Measurements from ENCODE around the gene FGF9.
A peak's percentile ranks its signal among the peaks of the same experiment; 100 is the strongest.

Gene FGF9

DNA sequence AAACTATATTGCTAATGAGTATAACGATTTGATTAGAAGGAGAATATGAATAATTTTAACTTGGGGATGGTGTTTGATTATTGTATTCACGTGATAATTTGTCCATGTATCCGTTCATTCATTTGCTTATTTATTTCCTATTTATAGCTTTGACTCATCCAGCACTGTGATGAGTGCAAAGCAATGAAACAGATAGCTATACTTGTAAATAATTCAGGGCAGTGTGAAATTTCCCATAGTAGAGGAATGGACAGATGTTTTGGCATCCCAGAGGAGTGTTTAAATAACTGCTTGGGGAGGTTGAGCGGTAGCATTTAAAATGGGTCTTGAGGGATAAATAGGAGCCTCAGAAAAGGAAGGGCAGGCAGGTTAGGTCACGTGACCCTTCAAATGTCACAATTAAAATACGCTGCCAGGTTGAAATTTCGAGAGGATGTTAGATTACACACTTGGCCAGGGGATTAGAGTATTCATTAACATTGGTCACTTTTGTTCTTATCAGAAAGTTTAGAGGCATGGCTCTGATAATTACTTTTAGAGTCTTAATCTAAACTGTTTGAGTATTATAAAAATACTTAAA, 14.7 kb downstream of the FGF9 start:
- no peak for DNase-seq
- TF ChIP-seq POLR2A (IDR thresholded peaks at IDR 0.05; ENCODE audit: low read length) (no peak), GATA1 (IDR thresholded peaks at IDR 0.05; ENCODE audit: low read depth, low read length) (no peak)

DNA sequence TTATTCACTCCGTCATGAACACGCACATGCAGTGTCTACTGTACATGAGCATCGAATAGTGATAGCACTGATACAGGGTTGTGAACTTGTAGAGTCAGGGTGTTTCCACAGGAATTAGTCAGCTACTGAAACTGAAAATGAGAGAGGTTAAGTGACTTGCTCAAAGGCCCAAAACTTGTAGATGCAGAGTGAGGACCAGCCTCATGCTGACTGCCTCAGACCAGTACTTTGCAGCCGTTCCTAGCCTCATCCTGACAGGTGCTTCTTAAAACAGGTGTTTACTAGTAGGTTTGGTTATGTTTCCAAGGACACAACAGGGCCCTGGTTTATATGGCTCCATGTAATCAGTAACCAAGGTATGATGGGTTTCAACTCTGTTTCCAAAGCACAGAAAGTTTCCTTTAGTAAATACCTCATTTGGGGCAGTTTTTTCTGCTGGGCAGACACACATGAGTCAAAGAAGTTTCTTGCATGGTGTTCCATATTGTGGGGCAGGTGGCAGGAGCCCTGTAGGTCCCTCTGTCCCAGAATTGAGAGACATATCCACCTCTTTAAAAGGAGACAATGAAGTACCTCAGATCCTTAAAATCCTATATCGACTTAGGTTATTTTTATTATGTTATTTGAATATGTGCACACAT, 16.0 kb downstream of the FGF9 start:
- no peak for TF ChIP-seq GATA1 (IDR thresholded peaks at IDR 0.05; ENCODE audit: low read depth, low read length)
- no peak for TF ChIP-seq POLR2A (IDR thresholded peaks at IDR 0.05; ENCODE audit: low read length)
- peak in 1 of 2 experiments; percentile 1 for DNase-seq

DNA sequence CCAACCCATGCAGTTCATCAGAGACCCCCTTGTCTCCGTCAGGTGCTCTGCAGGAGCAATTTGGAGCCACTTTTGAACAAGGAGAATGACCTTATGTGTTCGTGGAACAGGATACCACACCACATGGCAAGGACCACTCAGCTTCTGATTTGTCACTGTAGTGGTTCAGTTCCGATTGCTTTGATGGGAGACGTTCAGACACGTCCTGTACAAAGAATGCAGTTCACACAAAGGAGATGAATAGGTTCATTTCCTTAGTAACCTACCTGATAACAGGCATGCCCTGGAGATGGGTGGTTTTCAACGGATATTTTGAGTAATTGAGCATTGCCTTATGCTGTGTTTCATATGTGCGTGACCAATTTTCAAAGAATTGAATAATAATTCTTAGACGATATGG, 17.2 kb downstream of the FGF9 start:
- TF ChIP-seq POLR2A (IDR thresholded peaks at IDR 0.05; ENCODE audit: low read length) = no peak
- TF ChIP-seq GATA1 (IDR thresholded peaks at IDR 0.05; ENCODE audit: low read depth, low read length) = no peak
- no peak for DNase-seq

DNA sequence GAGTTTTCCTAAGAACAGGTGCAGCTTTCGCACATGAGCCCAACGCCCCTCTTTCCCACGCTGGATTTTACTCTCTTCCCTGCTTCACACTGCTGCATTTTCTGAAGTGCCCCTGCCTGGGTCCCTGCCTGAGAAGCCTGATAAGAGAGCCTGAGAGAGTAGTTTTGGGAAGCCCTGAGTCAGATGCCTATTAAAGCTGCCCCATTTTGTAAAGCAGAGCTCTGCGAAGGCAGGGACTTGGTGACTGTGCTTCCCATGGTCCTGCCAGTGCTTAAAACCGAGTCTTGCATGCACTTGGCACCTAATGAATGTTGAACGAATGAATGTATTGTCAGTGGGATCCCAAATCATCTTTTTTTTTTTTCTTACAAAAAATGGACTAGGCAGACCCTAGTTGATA, 18.2 kb downstream of the FGF9 start:
- TF ChIP-seq GATA1 (IDR thresholded peaks at IDR 0.05; ENCODE audit: low read depth, low read length) = no peak
- DNase-seq = no peak

DNA sequence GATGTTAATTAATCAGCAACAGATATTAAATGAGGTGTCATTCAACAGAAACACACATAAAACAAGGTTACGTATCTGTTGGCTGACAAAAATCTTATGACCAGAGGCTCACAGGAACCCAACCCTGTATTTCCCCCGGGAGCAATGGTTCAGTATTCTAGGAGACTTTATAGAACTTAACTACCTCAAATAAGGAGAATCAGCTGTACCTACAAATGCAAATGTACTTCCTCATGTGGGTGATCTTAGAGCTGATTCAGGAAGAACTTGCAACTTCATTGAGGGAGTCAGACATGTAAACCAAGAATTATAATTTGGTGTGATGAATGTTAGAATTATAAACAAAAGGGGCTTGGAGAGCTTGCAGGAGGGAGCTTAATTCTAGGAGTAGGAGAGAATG, 20.1 kb downstream of the FGF9 start:
- TF ChIP-seq POLR2A (IDR thresholded peaks at IDR 0.05; ENCODE audit: low read length) = no peak
- TF ChIP-seq GATA1 (IDR thresholded peaks at IDR 0.05; ENCODE audit: low read depth, low read length) = no peak
- DNase-seq = no peak

DNA sequence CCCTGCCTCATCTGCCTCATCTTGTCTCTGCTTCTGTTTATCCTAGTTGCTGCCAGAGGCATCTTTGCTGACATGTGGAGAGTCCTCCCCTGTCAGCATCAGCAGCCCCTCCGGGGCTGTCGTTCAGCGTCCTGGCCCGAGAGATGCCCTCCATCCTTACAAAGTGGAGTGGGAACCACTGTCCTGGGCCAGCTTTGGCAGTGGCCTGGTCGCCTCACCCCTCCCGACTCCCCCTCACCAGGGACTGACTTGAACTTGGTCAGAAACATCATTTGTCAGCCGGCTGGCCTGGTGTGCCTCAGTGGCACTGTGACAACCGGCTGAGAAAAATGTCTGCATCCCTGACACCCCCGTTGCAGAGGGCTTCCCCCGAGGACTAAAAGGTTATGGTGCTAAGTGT, 20.6 kb downstream of the FGF9 start:
- TF ChIP-seq POLR2A (IDR thresholded peaks at IDR 0.05; ENCODE audit: low read length) (no peak), GATA1 (IDR thresholded peaks at IDR 0.05; ENCODE audit: low read depth, low read length) (no peak)
- no peak for DNase-seq

DNA sequence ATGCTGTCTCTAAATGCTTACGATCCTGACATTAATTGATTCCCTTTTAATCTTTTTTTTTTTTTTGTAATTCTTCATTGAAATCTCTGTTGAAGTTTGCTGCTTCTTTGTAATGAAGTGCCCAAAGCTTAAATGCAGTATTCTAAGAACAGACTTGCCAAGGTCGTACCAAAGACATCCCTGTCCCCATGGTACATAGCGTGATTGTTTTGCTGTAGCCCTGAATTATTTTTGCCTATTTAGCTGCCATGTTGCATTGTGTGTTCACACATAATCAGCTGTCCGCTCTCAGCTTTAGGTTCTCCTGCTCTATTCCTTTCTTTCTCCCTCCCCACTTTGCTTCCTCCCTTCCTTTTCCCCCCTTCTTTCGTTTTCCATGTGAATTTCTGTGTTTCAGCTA, 21.1 kb downstream of the FGF9 start:
- no peak for DNase-seq
- TF ChIP-seq POLR2A (IDR thresholded peaks at IDR 0.05; ENCODE audit: low read length) (no peak), GATA1 (IDR thresholded peaks at IDR 0.05; ENCODE audit: low read depth, low read length) (no peak)

DNA sequence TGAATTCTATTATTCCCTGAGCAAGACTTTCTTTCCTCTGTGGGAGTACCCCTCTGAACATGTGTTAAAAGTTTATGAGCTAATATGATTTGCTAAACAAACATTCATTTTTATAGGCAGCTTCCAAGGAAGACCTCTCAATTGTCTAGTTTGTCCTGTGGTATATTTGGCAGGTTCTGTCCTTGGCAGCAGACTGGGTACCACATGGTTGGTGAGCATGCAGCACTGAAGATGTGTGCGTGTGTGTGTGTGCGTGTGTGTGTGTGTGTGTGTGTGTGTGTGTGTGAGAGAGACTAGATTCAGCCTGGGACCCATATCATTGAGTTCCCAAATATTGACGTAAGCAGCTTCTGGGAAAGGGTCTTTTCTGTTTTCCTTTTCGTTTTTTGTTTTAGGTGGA, 24.0 kb downstream of the FGF9 start:
- TF ChIP-seq GATA1 (IDR thresholded peaks at IDR 0.05; ENCODE audit: low read depth, low read length) (no peak), POLR2A (IDR thresholded peaks at IDR 0.05; ENCODE audit: low read length) (no peak)

DNA sequence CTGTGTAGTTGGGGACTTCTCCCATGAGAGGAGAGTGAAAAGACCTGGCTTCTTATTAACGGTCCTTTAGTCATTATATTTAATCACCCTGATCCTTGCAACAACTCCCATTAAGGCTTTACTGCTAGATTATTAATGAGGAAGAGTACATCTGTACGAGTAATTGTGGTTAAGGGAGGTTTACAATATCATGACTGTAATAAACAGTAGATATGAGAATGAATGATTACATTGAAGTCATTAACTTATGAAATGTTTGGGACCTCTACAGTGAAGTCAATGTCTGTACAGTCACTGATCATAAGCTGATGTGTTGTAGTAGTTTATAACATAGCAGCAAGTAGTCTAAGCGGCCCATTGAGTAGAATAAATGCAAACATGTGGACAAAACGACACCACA, 24.7 kb downstream of the FGF9 start:
- TF ChIP-seq GATA1 (IDR thresholded peaks at IDR 0.05; ENCODE audit: low read depth, low read length) (no peak), POLR2A (IDR thresholded peaks at IDR 0.05; ENCODE audit: low read length) (no peak)
- no peak for DNase-seq

More for the DNA sequence above, 24.0 kb downstream of the FGF9 start:
- DNase-seq = no peak

DNA sequence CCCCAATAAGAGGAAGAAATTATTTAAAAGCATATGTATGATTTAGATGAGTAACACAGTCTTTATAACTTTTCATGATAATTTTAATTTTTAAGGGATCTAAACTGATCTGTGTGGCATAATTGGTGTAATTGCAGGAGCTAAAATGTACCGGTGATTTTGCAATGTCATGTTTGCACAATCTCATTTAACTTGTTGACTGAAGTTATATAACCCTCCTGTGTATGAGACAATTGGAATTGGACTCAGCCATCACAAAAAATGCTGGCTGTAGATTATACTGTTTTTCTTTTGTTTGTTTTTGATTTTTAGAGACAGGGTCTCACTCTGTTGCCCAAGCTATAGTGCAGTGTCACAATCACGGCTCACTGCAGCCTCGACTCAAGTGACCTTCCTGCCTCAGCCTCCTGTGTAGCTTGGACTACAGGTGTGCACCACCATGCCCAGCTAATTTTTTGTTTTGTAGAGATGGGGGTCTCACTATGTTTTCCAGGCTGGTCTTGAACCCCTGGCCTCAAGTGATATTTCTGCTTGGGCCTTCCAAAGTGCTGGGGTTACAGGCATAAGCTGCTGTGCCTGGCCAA, 26.1 kb downstream of the FGF9 start:
- TF ChIP-seq POLR2A (IDR thresholded peaks at IDR 0.05; ENCODE audit: low read length) (no peak), GATA1 (IDR thresholded peaks at IDR 0.05; ENCODE audit: low read depth, low read length) (no peak)
- DNase-seq = no peak

DNA sequence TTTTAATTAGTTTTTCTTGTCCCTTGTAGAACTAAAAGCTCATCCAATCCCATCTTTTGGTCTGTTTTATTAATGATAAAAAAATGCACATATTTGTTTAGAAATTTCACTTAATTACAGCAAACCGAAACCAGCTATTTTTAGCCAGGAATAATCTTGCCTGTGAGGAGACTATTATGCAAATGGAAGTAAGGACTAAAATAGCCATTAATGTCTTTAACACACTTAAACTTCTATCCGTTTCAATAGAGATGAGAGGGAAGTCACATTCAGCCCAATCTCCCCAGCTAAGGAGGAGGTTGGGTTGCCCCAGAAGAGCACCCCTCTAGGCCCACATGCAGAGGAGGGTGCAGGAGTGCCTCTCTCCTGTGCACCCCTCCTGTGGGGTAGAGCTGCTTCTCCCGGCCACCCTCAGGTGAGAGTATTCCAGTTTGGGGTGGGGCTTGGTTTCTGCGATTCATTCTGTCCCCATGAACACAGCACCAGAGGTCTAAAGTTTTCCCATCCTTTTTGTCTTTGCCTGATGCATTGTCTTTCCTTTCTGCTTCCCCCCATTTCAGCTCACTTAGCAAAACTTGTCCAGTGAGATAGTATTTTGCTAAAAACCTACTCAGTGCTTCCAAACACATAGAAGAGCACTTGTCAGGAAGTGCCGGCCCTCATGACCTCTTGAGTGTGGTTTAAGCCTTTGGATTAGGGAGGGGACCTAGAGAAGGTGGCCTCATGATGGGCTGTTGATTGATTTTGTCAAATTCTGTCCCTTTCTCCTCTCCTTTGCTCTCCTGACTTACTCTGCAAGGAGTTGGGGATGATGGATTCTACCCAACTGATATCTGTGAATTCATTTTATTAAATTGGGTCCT, 28.2 kb downstream of the FGF9 start:
- DNase-seq = no peak
- TF ChIP-seq GATA1 (IDR thresholded peaks at IDR 0.05; ENCODE audit: low read depth, low read length) (no peak), POLR2A (IDR thresholded peaks at IDR 0.05; ENCODE audit: low read length) (no peak)

DNA sequence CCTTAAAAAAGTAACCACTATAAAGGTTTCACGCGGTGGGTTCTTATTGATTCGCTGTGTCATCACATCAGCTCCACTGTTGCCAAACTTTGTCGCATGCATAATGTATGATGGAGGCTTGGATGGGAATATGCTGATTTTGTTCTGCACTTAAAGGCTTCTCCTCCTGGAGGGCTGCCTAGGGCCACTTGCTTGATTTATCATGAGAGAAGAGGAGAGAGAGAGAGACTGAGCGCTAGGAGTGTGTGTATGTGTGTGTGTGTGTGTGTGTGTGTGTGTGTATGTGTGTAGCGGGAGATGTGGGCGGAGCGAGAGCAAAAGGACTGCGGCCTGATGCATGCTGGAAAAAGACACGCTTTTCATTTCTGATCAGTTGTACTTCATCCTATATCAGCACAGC, 30.6 kb downstream of the FGF9 start:
- no peak for DNase-seq
- TF ChIP-seq GATA1 (IDR thresholded peaks at IDR 0.05; ENCODE audit: low read depth, low read length) (no peak), POLR2A (IDR thresholded peaks at IDR 0.05; ENCODE audit: low read length) (no peak)

DNA sequence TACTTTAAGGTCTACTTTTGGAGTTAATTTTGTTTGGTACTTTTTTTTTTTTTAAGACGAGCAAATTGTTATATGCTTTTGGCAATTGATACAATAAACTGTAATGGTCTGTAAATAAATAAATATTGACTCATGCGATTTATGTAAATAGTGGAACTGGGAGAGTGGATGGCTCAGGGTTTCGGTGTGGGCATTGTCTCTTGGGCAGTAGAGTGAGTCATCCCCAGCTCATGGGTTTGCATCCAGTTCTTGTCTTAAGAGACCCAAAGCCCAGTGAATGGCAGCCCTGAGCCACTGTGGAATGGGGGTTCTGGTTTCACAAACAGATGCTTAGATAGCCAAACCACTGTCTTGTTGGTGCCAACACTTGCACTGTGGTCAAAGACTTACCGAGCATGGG, 33.0 kb downstream of the FGF9 start:
- no peak for DNase-seq
- no peak for TF ChIP-seq GATA1 (IDR thresholded peaks at IDR 0.05; ENCODE audit: low read depth, low read length)
- TF ChIP-seq POLR2A (IDR thresholded peaks at IDR 0.05; ENCODE audit: low read length) = no peak

DNA sequence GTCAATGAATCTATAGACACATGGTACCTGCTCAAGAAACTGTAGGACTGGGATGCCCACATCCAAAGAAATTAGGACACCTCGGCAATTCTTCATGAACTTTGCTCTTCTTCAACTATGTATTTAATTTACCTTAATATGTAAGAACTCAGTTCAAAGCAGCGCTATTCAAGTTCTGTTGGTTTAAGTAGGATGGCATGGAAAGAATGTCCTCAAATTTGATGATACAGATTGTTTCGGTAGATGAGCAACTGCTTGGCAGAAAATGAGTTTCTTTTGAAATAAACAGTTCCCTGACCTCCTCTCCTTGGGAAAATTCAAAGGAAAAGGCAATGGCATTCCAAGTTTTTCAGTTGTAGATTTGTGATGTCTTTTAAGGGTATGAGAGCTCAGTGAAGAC, 36.7 kb downstream of the FGF9 start:
- no peak for DNase-seq
- TF ChIP-seq GATA1 (IDR thresholded peaks at IDR 0.05; ENCODE audit: low read depth, low read length) (no peak), POLR2A (IDR thresholded peaks at IDR 0.05; ENCODE audit: low read length) (no peak)

Measured in erythroblast (primary cell).